ENCODE data around the gene DDIAS. TPM values are rescaled to one million over a fixed set of nuclear protein-coding genes. Genes with fewer than 3 reads are reported as not detected.

The DDIAS gene
- total and polyA plus RNA-seq, 9 of the 15 experiments (the other 6 are each of a cell fraction or from before 2014, with no cell fraction given): 9.4 to 27.2 (median 23.3) TPM

DNA sequence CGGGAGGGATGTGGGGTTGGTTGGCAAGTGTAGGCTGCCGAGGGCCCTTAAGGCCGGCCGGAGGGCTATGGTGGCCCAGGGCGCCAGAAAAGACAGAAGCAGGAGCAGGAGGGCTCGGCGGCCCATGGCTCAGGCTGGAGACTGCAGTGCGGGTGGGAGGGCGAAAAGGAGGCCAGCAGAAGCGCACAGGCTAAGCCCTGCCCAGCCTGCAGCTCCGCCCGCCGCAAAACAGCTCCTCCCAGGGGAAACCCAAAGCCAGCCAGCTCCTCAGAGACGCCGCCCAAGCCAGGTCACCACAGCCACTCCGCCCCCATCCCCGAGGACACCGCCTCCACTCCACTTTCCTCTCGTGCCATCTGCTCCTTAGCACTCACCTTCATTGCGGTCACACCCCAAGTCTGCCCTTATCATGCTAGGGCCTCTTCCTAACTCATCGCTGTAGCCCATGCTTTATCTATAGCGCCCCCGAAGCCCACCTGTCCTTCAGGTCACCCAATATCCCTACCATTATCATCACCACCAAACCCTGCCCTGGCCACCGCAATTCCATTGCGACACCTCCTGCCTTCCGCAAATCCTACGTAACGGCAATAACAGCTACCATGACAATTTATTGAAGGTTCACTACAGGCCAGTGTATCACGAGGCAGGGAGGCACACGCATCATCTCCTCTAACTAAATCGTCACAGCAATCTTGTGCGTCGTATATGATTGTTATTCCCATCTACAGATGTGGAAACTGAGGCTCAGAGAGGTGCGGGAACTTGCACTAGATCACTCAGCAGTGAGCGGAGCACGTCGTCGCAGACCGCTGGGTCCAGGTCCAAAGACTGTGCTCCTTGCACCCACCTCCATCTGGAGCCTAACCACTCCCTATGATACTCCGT lies 1.0 kb upstream of the DDIAS start, which contains the start of gene PRCP (continued):
- TF ChIP-seq SRF (CRISPR knock-in tag; IDR thresholded peaks at IDR 0.05) (peak in 1 of 2 experiments; percentile 86; a peak in 1 of 4 replicates), IRF2 (CRISPR knock-in tag; IDR thresholded peaks at IDR 0.05) (no peak), LEF1 (IDR thresholded peaks at IDR 0.05) (no peak), FOXP1 (CRISPR knock-in tag; IDR thresholded peaks at IDR 0.05) (no peak; the same call in 1 of the 2 replicates), TCF7L2 (IDR thresholded peaks at IDR 0.05; ENCODE audit: low read depth, low read length) (no peak), ZBTB7A (IDR thresholded peaks at IDR 0.05; ENCODE audit: borderline replicate concordance, control insufficient read depth, low read depth, low read length) (peak; percentile 54; the same call in 1 of the 2 replicates), HCFC1 (IDR thresholded peaks at IDR 0.05; ENCODE audit: low read depth, low read length) (no peak), KLF10 (CRISPR knock-in tag; IDR thresholded peaks at IDR 0.05) (no peak), ZNF707 (CRISPR knock-in tag; conservative IDR thresholded peaks at IDR 0.05) (no peak), TCF15 (CRISPR knock-in tag; IDR thresholded peaks at IDR 0.05) (no peak), PRDM10 (IDR thresholded peaks at IDR 0.05; ENCODE audit: partially characterized antibody) (peak; percentile 85), SETDB1 (IDR thresholded peaks at IDR 0.05; ENCODE audit: low read length) (peak; percentile 38), ZKSCAN3 (CRISPR knock-in tag; IDR thresholded peaks at IDR 0.05) (no peak), ZNF77 (CRISPR knock-in tag; IDR thresholded peaks at IDR 0.05) (no peak), MEIS2 (IDR thresholded peaks at IDR 0.05; ENCODE audit: partially characterized antibody) (no peak), ZNF75A (CRISPR knock-in tag; IDR thresholded peaks at IDR 0.05) (no peak), TCF3 (CRISPR knock-in tag; IDR thresholded peaks at IDR 0.05) (peak; percentile 41; the same call in 1 of the 2 replicates), RBM39 (optimal IDR thresholded peaks at IDR 0.05; ENCODE audit: low read depth, low read length) (no peak), PHB (CRISPR knock-in tag; IDR thresholded peaks at IDR 0.05) (no peak), TRIM25 (IDR thresholded peaks at IDR 0.05; ENCODE audit: borderline replicate concordance) (no peak), ESRRA (IDR thresholded peaks at IDR 0.05; ENCODE audit: borderline replicate concordance, low read depth) (peak; percentile 63; the same call in 1 of the 2 replicates)
- TF ChIP-seq, protein P1, sequence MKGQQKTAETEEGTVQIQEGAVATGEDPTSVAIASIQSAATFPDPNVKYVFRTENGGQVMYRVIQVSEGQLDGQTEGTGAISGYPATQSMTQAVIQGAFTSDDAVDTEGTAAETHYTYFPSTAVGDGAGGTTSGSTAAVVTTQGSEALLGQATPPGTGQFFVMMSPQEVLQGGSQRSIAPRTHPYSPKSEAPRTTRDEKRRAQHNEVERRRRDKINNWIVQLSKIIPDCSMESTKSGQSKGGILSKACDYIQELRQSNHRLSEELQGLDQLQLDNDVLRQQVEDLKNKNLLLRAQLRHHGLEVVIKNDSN (CRISPR knock-in tag; IDR thresholded peaks at IDR 0.05): peak; percentile 53; the same call in 1 of the 2 replicates
